DND-41 (cell line): ENCODE measurements around the gene ITPR3.

Experiments
- CTCF ChIP-seq: IDR thresholded peaks from 2 replicates; pipeline ENCODE4 v1.5.1; 2012; ENCODE audit warnings: borderline replicate concordance, low read length, moderate library complexity, mild to moderate bottlenecking; ENCODE audit not compliant: poor library complexity, severe bottlenecking; ENCODE audit errors: extremely low read depth
- EZH2 ChIP-seq: IDR thresholded peaks from 3 replicates; pipeline ENCODE4 v1.6.1; 2012; ENCODE audit warnings: borderline replicate concordance, low read depth, mild to moderate bottlenecking, moderate library complexity, low read length, inconsistent platforms; ENCODE audit not compliant: severe bottlenecking

- TF ChIP-seq CTCF (no peak), EZH2 (no peak)
Measured at GRCh38 chr6:33684983-33685382, 63.9 kb downstream of the ITPR3 start.
